Measurements from ENCODE around the gene TMEM156. TPM values are rescaled to one million over a fixed set of nuclear protein-coding genes. Genes with fewer than 3 reads are reported as not detected.
A peak's percentile ranks its signal among the peaks of the same experiment; 100 is the strongest.

Gene TMEM156
- total and polyA plus RNA-seq, 4 donors: 0.58 to 0.70 (median 0.64) TPM

DNA sequence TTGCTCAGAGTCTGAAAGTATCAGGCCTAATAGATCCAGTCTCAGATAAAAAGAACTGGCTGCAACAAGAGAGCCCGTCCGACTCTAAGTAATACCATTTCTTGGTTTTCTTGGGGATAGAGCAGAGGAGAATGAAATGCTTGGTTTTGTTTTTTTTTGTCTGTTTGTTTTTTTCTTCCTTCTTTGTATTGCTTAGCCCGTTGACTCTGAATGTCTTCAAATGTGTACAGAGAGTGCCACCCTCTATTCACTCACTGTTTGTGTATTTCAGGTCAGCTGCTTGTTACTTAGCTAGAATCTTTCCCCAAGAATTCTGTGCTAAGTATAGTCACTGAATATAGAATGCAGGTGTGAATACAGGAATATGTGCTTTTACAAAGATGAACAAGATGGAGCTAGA, 5.7 kb upstream of the TMEM156 start:
- TF ChIP-seq TAF1 (conservative IDR thresholded peaks at IDR 0.05): no peak

DNA sequence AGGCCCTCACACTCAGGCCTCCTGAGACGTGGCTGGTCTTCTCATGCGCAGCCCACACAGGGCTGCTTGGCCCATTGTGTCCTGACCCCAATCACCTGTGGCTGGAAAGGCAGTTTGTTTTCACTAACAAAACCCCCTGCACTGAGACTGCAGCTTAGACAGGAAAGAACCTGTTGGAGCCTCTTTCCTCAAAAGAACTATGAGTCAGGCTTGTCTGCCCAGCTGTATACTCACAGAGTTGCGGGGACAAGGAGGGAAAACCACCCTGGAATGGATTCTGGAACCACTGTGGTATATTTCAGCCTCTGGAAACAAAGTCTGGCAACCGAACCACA, 5.2 kb upstream of the TMEM156 start:
- TF ChIP-seq FOXA1 (IDR thresholded peaks at IDR 0.05) (no peak), GABPA (IDR thresholded peaks at IDR 0.05 in 1 of 2, conservative IDR thresholded peaks at IDR 0.05 in 1 of 2) (no peak), SP1 (IDR thresholded peaks at IDR 0.05) (no peak), NR2F2 (IDR thresholded peaks at IDR 0.05) (no peak), TAF1 (conservative IDR thresholded peaks at IDR 0.05) (no peak), JUND (IDR thresholded peaks at IDR 0.05) (no peak), RXRA (IDR thresholded peaks at IDR 0.05) (no peak), YY1 (IDR thresholded peaks at IDR 0.05) (no peak)
- TF ChIP-seq, protein P1, sequence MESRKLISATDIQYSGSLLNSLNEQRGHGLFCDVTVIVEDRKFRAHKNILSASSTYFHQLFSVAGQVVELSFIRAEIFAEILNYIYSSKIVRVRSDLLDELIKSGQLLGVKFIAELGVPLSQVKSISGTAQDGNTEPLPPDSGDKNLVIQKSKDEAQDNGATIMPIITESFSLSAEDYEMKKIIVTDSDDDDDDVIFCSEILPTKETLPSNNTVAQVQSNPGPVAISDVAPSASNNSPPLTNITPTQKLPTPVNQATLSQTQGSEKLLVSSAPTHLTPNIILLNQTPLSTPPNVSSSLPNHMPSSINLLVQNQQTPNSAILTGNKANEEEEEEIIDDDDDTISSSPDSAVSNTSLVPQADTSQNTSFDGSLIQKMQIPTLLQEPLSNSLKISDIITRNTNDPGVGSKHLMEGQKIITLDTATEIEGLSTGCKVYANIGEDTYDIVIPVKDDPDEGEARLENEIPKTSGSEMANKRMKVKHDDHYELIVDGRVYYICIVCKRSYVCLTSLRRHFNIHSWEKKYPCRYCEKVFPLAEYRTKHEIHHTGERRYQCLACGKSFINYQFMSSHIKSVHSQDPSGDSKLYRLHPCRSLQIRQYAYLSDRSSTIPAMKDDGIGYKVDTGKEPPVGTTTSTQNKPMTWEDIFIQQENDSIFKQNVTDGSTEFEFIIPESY (IDR thresholded peaks at IDR 0.05): no peak
- TF ChIP-seq, protein P2, sequence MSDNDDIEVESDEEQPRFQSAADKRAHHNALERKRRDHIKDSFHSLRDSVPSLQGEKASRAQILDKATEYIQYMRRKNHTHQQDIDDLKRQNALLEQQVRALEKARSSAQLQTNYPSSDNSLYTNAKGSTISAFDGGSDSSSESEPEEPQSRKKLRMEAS (IDR thresholded peaks at IDR 0.05): no peak
- TF ChIP-seq, protein P3, sequence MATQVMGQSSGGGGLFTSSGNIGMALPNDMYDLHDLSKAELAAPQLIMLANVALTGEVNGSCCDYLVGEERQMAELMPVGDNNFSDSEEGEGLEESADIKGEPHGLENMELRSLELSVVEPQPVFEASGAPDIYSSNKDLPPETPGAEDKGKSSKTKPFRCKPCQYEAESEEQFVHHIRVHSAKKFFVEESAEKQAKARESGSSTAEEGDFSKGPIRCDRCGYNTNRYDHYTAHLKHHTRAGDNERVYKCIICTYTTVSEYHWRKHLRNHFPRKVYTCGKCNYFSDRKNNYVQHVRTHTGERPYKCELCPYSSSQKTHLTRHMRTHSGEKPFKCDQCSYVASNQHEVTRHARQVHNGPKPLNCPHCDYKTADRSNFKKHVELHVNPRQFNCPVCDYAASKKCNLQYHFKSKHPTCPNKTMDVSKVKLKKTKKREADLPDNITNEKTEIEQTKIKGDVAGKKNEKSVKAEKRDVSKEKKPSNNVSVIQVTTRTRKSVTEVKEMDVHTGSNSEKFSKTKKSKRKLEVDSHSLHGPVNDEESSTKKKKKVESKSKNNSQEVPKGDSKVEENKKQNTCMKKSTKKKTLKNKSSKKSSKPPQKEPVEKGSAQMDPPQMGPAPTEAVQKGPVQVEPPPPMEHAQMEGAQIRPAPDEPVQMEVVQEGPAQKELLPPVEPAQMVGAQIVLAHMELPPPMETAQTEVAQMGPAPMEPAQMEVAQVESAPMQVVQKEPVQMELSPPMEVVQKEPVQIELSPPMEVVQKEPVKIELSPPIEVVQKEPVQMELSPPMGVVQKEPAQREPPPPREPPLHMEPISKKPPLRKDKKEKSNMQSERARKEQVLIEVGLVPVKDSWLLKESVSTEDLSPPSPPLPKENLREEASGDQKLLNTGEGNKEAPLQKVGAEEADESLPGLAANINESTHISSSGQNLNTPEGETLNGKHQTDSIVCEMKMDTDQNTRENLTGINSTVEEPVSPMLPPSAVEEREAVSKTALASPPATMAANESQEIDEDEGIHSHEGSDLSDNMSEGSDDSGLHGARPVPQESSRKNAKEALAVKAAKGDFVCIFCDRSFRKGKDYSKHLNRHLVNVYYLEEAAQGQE (IDR thresholded peaks at IDR 0.05): no peak
- TF ChIP-seq, protein P4, sequence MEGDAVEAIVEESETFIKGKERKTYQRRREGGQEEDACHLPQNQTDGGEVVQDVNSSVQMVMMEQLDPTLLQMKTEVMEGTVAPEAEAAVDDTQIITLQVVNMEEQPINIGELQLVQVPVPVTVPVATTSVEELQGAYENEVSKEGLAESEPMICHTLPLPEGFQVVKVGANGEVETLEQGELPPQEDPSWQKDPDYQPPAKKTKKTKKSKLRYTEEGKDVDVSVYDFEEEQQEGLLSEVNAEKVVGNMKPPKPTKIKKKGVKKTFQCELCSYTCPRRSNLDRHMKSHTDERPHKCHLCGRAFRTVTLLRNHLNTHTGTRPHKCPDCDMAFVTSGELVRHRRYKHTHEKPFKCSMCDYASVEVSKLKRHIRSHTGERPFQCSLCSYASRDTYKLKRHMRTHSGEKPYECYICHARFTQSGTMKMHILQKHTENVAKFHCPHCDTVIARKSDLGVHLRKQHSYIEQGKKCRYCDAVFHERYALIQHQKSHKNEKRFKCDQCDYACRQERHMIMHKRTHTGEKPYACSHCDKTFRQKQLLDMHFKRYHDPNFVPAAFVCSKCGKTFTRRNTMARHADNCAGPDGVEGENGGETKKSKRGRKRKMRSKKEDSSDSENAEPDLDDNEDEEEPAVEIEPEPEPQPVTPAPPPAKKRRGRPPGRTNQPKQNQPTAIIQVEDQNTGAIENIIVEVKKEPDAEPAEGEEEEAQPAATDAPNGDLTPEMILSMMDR (IDR thresholded peaks at IDR 0.05; ENCODE audit: low read depth, low read length, missing input control): no peak
- Histone ChIP-seq H3K27me3 (ENCODE audit: control insufficient read depth in 4 of 4, insufficient read depth in 4 of 4, low read length in 3 of 4) (no peaks in the 10 kb centered on the region), H3K36me3 (ENCODE audit: control insufficient read depth in 4 of 4, insufficient read depth in 3 of 4, low read depth in 1 of 4, low read length in 3 of 4) (no peaks in the 10 kb centered on the region), H3K9ac (ENCODE audit: low read depth in 1 of 2, low read length in 2 of 2) (no peak overlapping the region), H3K4me1 (ENCODE audit: control insufficient read depth in 4 of 4, insufficient read depth in 4 of 4, low read length in 3 of 4) (no peaks in the 10 kb centered on the region), H3K27ac (ENCODE audit: low read depth in 1 of 2, low read length in 2 of 2) (no peak overlapping the region), H3K4me3 (ENCODE audit: low read depth in 1 of 3, low read length in 3 of 3) (no peak overlapping the region), H3K9me3 (ENCODE audit: control insufficient read depth in 4 of 4, low read length in 3 of 4) (no peaks in the 10 kb centered on the region)
- DNase-seq (ENCODE audit: low spot score): no peak
- 87% methylated on average over 4 of the region's 4 CpGs for WGBS

More for the DNA sequence above, 5.7 kb upstream of the TMEM156 start:
- WGBS: 77% methylated on average over 3 of the region's 3 CpGs
- Histone ChIP-seq H3K9ac (ENCODE audit: low read depth in 1 of 2, low read length in 2 of 2) (peak overlapping the region in 1 of 2 donors; percentile 28), H3K36me3 (ENCODE audit: control insufficient read depth in 4 of 4, insufficient read depth in 3 of 4, low read depth in 1 of 4, low read length in 3 of 4) (no peaks in the 10 kb centered on the region), H3K27ac (ENCODE audit: low read depth in 1 of 2, low read length in 2 of 2) (no peak overlapping the region), H3K4me3 (ENCODE audit: low read depth in 1 of 3, low read length in 3 of 3) (no peak overlapping the region), H3K9me3 (ENCODE audit: control insufficient read depth in 4 of 4, low read length in 3 of 4) (no peaks in the 10 kb centered on the region), H3K27me3 (ENCODE audit: control insufficient read depth in 4 of 4, insufficient read depth in 4 of 4, low read length in 3 of 4) (no peaks in the 10 kb centered on the region), H3K4me1 (ENCODE audit: control insufficient read depth in 4 of 4, insufficient read depth in 4 of 4, low read length in 3 of 4) (peaks cover 0 to 2% (median under 1%) of the 10 kb centered on the region in 4 donors)
- DNase-seq (ENCODE audit: low spot score): no peak
